PFSK-1 (cell line): Measurements from ENCODE around the gene ARHGEF11.

Source experiments
- POLR2AphosphoS5 ChIP-seq: IDR thresholded peaks from 2 replicates; pipeline ENCODE4 v1.6.1; 2012; ENCODE audit warnings: low read depth, mild to moderate bottlenecking, control low read depth, low read length, moderate library complexity
- SIN3A ChIP-seq: IDR thresholded peaks from 2 replicates; pipeline ENCODE4 v1.6.1; 2012; ENCODE audit warnings: mild to moderate bottlenecking, low read length, moderate library complexity, borderline replicate concordance; ENCODE audit not compliant: insufficient read depth
- TAF1 ChIP-seq: IDR thresholded peaks from 2 replicates; pipeline ENCODE4 v1.6.1; 2012; ENCODE audit warnings: low read length, control low read depth, borderline replicate concordance; ENCODE audit not compliant: insufficient read depth

- TF ChIP-seq SIN3A (no peak), POLR2AphosphoS5 (no peak), TAF1 (no peak)
Observed at GRCh38 chr1:157033357-157033876, 12.1 kb downstream of the ARHGEF11 start.
